Gastrocnemius medialis (tissue), 4 donors: Measurements from ENCODE around the gene KRTAP5-2. TPM values are rescaled to one million over a fixed set of nuclear protein-coding genes. Genes with fewer than 3 reads are reported as not detected.
A peak's percentile ranks its signal among the peaks of the same experiment; 100 is the strongest.

ENCODE experiments used
- ATAC-seq, 2 donors: fragments of 150-250 bp; one replicate each; pipeline ENCODE4 v1.9.1; 2016
- DNase-seq, 2 donors: peaks; one replicate each; pipeline ENCODE4 v3.0.0-alpha.2; 2019
- H3K27ac ChIP-seq, 4 donors: fragments of 200-600 bp; sonication (generic); 1 replicate in 1 of 4; 2 replicates in 3 of 4; pipeline ENCODE4 v1.5.1; 2016 to 2018; ENCODE audit warnings: mild to moderate bottlenecking in 2 of 4, moderate library complexity in 1 of 4
- H3K27me3 ChIP-seq, 3 donors: fragments of 200-600 bp; sonication (generic) in 2 of 3; 1 replicate in 1 of 3; 2 replicates in 2 of 3; pipeline versions ENCODE4 v1.5.1 to v1.6.0; 2016 to 2019; ENCODE audit warnings: mild to moderate bottlenecking in 1 of 3, moderate library complexity in 1 of 3
- H3K36me3 ChIP-seq, 2 donors: fragments of 200-600 bp; sonication (generic) in 1 of 2; one replicate each; pipeline ENCODE4 v1.5.1; 2017 to 2018
- H3K4me1 ChIP-seq, 2 donors: fragments of 200-600 bp; sonication (generic) in 1 of 2; one replicate each; pipeline ENCODE4 v1.5.1; 2016 to 2017; ENCODE audit warnings: mild to moderate bottlenecking in 2 of 2
- H3K4me3 ChIP-seq, 4 donors: fragments of 200-600 bp; sonication (generic) in 3 of 4; 1 replicate in 1 of 4; 2 replicates in 3 of 4; pipeline ENCODE4 v1.5.1; 2016 to 2019; ENCODE audit warnings: mild to moderate bottlenecking in 2 of 4
- H3K9me3 ChIP-seq, 3 donors: fragments of 200-600 bp; sonication (generic) in 2 of 3; 1 replicate in 1 of 3; 2 replicates in 2 of 3; pipeline ENCODE4 v1.5.1; 2016 to 2019
- CTCF ChIP-seq, 5 experiments: fragments of 450-650 bp in 3 of 5; fragments of 200-600 bp in 2 of 5; sonication (generic) in 2 of 5; IDR thresholded peaks in 4 of 5; conservative IDR thresholded peaks in 1 of 5; 1 replicate in 4 of 5; 2 replicates in 1 of 5; pipeline ENCODE4 v1.5.1; 2016 to 2019; ENCODE audit warnings: antibody characterized with exemption in 5 of 5, mild to moderate bottlenecking in 3 of 5, moderate library complexity in 3 of 5
- POLR2A ChIP-seq, 2 donors: fragments of 450-650 bp; IDR thresholded peaks; one replicate each; pipeline ENCODE4 v1.6.1; 2017; ENCODE audit warnings: antibody characterized with exemption in 2 of 2, mild to moderate bottlenecking in 2 of 2, moderate library complexity in 2 of 2
- in situ Hi-C, 4 donors: fragments of 200-750 bp; cut with MboI; loops; one replicate each; pipeline versions ENCODE4 v1.15.0 to v1.8.0; 2017; ENCODE audit warnings: low sequenced_read_pairs in 4 of 4
- intact Hi-C: fragments of 100-400 bp; cut with DNase I; formaldehyde crosslinking; loops from one replicate; pipeline ENCODE4 v1.15.1; 2023; ENCODE audit warnings: low total_unique reads
- total RNA-seq, 4 donors: library from RNA; depleted of rRNA; stranded (reverse); fragments of >200 nt; gene quantifications; one replicate each; pipeline versions ENCODE4 v1.1.0 to v1.2.3, GENCODE V29; 2016

Gene KRTAP5-2
- total RNA-seq, 4 donors from 2014 or later: not detected

- Histone ChIP-seq H3K9me3 (no peaks in the 10 kb centered on the region), H3K27ac (no peak overlapping the region), H3K4me1 (no peaks in the 10 kb centered on the region), H3K4me3 (no peak overlapping the region), H3K36me3 (no peaks in the 10 kb centered on the region), H3K27me3 (peaks cover 0 to 12% (median 8%) of the 10 kb centered on the region in 3 donors)
- no peak for DNase-seq
- TF ChIP-seq CTCF (IDR thresholded peaks at IDR 0.05 in 4 of 5, conservative IDR thresholded peaks at IDR 0.05 in 1 of 5) (no peak), POLR2A (IDR thresholded peaks at IDR 0.05) (no peak)
- intact Hi-C loops: no loop called here
- in situ Hi-C loops: no loop called here
- ATAC-seq: no peak
Measured at GRCh38 chr11:1642288-1643145, 44.4 kb upstream of the KRTAP5-2 start.

- in situ Hi-C loops (no loop called here), intact Hi-C loops (no loop called here)
- H3K4me1 ChIP-seq: no peaks in the 10 kb centered on the region
- H3K9me3 ChIP-seq: no peaks in the 10 kb centered on the region
- no peak overlapping the region for H3K27ac ChIP-seq
- ATAC-seq: no peak
- DNase-seq: no peak
- no peak overlapping the region for H3K4me3 ChIP-seq
- H3K36me3 ChIP-seq: no peaks in the 10 kb centered on the region
- peaks cover 0 to 12% (median 8%) of the 10 kb centered on the region in 3 donors for H3K27me3 ChIP-seq
- TF ChIP-seq CTCF (IDR thresholded peaks at IDR 0.05 in 4 of 5, conservative IDR thresholded peaks at IDR 0.05 in 1 of 5): no peak
- TF ChIP-seq POLR2A (IDR thresholded peaks at IDR 0.05): no peak
Measured at GRCh38 chr11:1641096-1641495, 43.0 kb upstream of the KRTAP5-2 start.

GRCh38 chr11:1640076-1640946 is 42.2 kb upstream of the KRTAP5-2 start:
- H3K27me3 ChIP-seq: peaks cover 0 to 12% (median 8%) of the 10 kb centered on the region in 3 donors
- ATAC-seq: peak in 1 of 2 donors; percentile 44

GRCh38 chr11:1639666-1640065 is 41.6 kb upstream of the KRTAP5-2 start:
- Histone ChIP-seq H3K9me3 (no peaks in the 10 kb centered on the region), H3K4me1 (no peaks in the 10 kb centered on the region), H3K36me3 (no peaks in the 10 kb centered on the region), H3K4me3 (no peak overlapping the region), H3K27me3 (peaks cover 0 to 12% (median 8%) of the 10 kb centered on the region in 3 donors), H3K27ac (peak overlapping the region in 1 of 4 donors; percentile 26)
- ATAC-seq (no peak), DNase-seq (no peak)
- intact Hi-C loops (no loop called here), in situ Hi-C loops (no loop called here)
- no peak for TF ChIP-seq POLR2A (IDR thresholded peaks at IDR 0.05)
- no peak for TF ChIP-seq CTCF (IDR thresholded peaks at IDR 0.05 in 4 of 5, conservative IDR thresholded peaks at IDR 0.05 in 1 of 5)

More at GRCh38 chr11:1640076-1640946, 42.2 kb upstream of the KRTAP5-2 start:
- in situ Hi-C loops (no loop called here), intact Hi-C loops (no loop called here)
- no peaks in the 10 kb centered on the region for H3K4me1 ChIP-seq
- H3K4me3 ChIP-seq: no peak overlapping the region
- no peaks in the 10 kb centered on the region for H3K36me3 ChIP-seq
- no peak for DNase-seq
- no peak overlapping the region for H3K27ac ChIP-seq
- peak in 4 of 5 experiments; percentile 39 to 75 (median 55) for TF ChIP-seq CTCF (IDR thresholded peaks at IDR 0.05 in 4 of 5, conservative IDR thresholded peaks at IDR 0.05 in 1 of 5)
- TF ChIP-seq POLR2A (IDR thresholded peaks at IDR 0.05): no peak
- H3K9me3 ChIP-seq: no peaks in the 10 kb centered on the region
